Astrocyte of the cerebellum (primary cell): ENCODE results near the gene CTNND2.
"Not testable (repeated sequence)": the region's sequence is repeated elsewhere in the genome, so short reads cannot be mapped to it uniquely, and the experiment has no call there.

Experiments used
- DNase-seq: peaks from one replicate; pipeline ENCODE4 v3.0.0-alpha.2; 2011; ENCODE audit warnings: low read depth
- H3K4me3 ChIP-seq: 2 replicates; pipeline ENCODE4 v1.5.1; 2011; ENCODE audit warnings: mild to moderate bottlenecking, low read depth, low read length, moderate library complexity
- in situ Hi-C: cut with HindIII; loops from 2 replicates; pipeline ENCODE4 v1.10.0; 2017; ENCODE audit warnings: low sequenced_read_pairs
- TF ChIP-seq, protein P1 (sequence below): IDR thresholded peaks from 2 replicates; pipeline ENCODE4 v1.5.1; 2012; ENCODE audit warnings: low read length, low read depth, moderate library complexity, mild to moderate bottlenecking; ENCODE audit errors: missing control alignments

CTNND2 gene

GRCh38 chr5:11009576-11009975 is 894.7 kb downstream of the CTNND2 start:
- TF ChIP-seq, protein P1, sequence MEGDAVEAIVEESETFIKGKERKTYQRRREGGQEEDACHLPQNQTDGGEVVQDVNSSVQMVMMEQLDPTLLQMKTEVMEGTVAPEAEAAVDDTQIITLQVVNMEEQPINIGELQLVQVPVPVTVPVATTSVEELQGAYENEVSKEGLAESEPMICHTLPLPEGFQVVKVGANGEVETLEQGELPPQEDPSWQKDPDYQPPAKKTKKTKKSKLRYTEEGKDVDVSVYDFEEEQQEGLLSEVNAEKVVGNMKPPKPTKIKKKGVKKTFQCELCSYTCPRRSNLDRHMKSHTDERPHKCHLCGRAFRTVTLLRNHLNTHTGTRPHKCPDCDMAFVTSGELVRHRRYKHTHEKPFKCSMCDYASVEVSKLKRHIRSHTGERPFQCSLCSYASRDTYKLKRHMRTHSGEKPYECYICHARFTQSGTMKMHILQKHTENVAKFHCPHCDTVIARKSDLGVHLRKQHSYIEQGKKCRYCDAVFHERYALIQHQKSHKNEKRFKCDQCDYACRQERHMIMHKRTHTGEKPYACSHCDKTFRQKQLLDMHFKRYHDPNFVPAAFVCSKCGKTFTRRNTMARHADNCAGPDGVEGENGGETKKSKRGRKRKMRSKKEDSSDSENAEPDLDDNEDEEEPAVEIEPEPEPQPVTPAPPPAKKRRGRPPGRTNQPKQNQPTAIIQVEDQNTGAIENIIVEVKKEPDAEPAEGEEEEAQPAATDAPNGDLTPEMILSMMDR, result no peak

GRCh38 chr5:11007269-11007870 is 896.9 kb downstream of the CTNND2 start:
- TF ChIP-seq, protein P1, result no peak
- no peak for DNase-seq
- no peak overlapping the region for H3K4me3 ChIP-seq
- in situ Hi-C loops, result no loop called here

More at GRCh38 chr5:11009576-11009975, 894.7 kb downstream of the CTNND2 start:
- no peak for DNase-seq
- in situ Hi-C loops, result no loop called here
- H3K4me3 ChIP-seq, result no peak overlapping the region

DNA sequence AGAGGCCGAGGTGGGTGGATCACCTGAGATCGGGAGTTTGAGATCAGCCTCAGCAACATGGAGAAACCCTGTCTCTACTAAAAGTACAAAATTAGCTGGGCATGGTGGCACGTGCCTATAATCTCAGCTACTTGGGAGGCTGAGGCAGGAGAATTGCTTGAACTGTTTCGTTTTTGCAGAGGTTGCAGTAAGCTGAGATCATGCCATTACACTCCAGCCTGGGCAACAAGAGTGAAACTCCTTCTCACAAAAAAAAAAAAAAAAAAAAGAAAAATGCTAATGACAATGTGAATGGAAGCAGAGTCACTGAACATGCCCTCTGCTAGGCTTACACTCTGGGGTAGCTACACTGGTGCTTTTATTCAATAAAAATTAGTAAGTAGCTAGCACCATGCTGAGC is 899.7 kb downstream of the CTNND2 start:
- DNase-seq, H3K4me3 ChIP-seq, in situ Hi-C loops: not testable (repeated sequence)

DNA sequence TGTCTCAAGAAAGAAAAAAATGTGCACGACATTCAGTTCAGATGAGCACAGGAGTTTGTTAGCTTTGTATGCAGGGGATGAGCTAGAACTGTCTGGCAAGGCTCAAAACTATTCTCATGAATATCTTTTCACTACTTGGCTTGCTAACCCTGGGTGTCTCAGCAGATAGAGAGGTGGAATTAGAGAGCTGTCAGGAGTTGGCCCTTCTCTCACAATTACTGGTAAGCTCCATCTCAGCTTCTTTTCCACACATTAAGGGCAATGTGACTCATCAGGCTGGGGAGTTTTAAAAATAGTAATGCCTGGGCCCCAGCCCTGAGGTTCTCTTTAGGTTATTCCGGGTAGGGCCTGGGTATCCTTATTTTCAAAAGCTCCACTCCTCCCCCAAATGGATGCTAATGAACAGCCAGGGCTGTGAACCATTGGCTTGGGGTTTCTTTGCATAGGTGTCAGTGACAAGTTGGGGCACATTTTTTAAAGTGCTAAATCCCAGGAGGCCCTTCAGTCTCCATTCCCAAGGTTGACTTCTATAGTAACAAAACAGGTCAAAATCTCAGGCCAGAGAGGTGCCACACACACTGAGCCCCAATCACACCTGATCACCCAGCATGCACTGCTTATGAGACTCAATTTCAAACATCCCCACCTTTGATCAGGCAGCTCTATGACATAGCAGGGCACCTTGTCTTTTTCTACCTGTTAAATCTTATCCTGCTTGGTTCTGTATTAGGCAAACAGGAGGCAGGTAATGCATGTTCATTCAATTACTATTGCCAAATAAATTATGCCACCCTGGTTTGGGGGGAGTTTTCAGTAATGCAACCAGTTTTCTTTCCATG is 903.5 kb downstream of the CTNND2 start:
- H3K4me3 ChIP-seq, result no peak overlapping the region
- TF ChIP-seq, protein P1, result no peak
- no peak for DNase-seq
- in situ Hi-C loops, result no loop called here

- in situ Hi-C loops, result no loop called here
- no peak for DNase-seq
- TF ChIP-seq, protein P1, result no peak
- no peak overlapping the region for H3K4me3 ChIP-seq
Measured at GRCh38 chr5:10999714-11000113, 904.5 kb downstream of the CTNND2 start.

DNA sequence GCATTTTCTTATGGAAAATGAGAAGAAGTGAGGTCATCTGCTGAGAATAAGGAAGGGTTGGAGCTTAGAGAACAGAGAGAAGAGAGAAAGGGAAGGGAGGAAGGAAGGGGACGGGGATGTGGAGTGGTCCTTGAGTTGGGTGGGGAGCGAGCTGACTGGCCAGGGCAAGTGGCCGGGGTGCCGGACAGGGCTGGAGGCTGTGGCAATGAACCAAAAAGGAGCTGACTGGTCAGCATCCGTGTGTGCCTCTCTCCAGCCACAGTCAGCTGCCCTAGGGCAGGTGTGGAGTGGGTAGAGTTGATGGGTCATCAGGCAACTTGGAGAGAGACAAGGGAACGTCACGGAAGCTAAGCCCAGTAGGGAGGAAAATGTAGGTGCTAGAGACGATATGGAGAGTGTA is 908.4 kb downstream of the CTNND2 start:
- in situ Hi-C loops, result no loop called here
- no peak overlapping the region for H3K4me3 ChIP-seq
- no peak for DNase-seq
- TF ChIP-seq, protein P1, result no peak

DNA sequence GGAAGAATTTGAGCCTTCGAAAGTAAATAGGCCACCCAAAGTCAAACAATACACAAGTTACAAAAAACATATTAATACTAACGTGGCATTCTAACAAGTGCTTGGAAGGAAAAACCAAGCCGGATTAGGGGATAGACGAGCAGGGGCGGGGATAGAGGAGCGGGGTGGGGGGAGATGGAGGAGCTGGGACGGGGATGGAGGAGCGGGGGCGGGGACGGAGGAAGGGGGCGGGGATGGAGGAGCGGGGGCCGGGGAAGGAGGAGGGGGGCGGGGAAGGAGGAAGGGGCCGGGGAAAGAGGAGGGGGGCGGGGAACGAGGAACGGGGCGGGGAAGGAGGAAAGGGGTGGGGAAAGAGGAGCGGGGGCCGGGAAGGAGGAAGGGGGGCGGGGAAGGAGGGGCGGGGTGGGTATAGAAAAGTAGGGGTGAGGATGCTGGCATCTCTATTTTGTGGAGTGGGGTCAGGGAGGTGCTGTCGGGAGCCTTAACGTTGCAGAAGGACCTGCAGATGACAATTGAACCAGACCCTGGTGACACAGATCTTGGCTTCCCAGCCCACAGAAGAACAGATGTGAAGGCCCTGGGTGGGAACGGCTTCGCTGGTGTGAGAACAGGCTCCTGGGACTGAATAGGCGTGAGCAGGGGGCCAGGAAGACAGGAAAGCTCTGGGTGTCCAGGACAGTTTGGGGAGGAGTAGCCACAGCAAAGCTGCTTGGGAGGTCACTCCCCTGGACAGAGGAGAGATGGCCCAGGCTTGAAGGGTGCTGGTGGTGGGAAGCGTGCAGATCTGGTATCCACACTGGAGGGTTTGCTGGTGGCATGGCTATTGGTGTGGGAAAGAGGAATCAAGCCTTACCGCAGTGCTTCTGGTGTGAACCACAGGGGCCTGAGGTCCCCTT is 909.9 kb downstream of the CTNND2 start:
- TF ChIP-seq, protein P1, result no peak
- no peak for DNase-seq
- H3K4me3 ChIP-seq, result no peak overlapping the region
- in situ Hi-C loops, result no loop called here
